Measurements from ENCODE around the gene PPIG.
"Not testable (repeated sequence)": the region's sequence is repeated elsewhere in the genome, so short reads cannot be mapped to it uniquely, and the experiment has no call there.

Gene PPIG

DNA sequence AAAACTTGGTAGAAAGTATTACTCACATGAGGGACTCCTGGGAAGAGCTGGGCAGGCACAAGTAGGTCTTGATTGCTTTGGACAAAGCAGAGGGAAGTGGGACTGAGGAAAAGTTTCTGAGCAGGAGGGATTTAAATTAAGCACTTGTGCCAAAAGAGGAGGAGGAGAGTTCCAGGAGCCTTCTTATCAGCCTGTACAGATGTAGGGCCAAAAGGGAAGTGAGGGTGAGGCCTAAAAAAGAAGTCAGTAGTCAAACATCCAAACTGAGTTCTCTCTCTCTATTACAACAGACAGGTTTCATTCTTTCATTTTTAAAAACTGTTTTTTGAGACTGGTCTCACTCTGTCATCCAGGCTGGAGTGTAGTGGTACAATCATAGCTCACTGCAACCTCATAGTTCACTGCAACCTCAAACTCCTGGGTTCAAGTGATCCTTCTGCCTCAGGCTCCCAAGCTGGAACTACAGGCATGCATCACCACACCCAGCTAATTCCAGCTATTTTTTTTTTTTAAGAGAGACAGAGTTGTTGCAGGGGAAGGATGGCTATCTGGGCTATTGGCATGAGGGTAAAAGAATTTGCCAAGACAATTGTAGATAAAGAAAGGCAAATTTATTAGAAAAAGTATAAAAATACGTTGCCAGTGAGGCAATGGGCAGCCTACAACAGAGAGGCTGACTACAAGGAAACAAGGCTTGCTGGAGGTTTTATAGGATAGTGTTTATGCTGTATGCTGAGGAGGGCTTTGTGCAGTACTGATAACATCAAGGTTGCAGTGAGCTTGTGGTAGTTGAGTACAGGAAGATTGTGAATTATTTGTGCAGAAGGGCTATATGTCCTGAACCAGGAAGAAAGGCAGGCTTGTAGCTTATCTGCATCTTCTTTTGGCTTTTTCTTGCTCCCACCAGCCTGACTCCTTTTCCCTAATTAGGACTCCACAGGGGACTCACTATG, 81.1 kb downstream of the PPIG start:
- no peak for DNase-seq

DNA sequence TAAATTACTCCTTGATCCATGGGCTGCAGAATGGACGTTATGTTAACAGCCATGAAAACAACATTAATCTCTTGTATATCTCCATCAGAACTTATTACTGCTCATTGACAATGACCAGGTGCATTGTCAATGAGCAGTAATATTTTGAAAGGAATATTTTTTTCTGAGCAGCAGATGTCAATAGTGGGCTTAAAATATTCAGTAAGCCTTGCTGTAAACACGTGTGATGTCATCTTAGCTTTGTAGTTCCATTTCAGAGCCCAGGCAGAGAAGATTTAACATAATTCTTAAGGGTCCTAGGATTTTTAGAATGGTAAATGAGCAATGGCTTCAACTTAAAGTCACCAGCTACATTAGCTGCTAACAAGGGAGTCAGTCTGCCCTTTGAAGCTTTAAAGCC, 83.4 kb downstream of the PPIG start:
- DNase-seq = no peak

DNA sequence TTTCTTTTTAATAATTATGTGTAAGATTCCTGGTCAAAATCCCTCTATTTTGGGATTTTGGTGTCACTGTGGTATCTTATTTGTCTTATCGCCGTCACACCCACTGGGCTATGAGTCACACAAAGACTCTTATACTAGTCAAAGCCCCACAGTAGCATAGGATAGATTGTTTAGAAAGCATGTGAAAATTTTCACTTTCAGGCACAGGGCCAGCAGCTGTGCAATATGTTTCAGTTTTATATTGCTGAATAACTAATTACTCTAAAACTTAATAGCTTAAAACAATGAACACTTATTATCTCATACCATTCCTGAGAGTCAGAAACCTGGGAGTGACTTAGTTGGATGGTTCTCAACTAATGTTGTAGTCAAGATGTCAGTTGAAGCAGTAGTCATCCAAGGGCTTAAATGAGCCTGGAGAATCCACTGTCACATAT, 86.1 kb downstream of the PPIG start:
- DNase-seq = no peak

DNA sequence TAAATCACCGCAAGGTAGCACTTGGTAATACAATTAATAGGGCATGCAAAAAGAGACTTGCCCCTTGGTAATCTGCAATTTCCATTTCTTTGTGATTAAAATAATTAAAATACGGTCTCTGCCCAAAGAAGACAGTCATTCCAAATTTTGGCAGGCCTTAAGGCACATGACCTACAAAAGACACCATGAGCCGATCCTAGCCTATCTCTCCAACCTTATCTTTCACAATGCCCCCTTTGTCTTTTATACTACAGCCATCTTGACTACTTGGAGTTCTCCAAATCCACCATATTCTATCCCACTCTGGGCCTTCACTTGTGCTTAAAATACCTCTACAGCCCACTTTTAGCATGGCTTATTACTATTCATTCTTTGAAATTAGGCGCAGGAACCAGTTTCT, 86.8 kb downstream of the PPIG start:
- no peak for DNase-seq

DNA sequence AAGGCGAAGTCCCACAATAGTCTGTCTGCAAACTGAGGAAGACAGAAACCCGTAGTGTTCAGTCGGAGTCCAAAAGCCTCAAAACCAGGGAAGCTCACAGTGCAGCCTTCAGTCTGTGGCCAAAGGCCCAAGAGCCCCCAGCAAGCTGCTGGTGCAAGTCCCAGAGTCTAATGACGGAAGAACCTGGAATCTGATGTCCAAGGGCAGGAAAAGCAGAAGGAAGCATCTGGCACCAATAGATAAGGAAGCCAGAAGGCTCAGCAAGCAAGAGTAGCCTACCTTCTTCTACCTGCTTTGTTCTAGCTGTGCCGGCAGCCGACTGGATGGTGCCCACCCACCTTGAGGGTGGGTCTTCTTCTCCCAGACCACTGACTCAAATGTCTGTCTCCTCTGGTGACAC, 88.3 kb downstream of the PPIG start:
- no peak for DNase-seq

DNA sequence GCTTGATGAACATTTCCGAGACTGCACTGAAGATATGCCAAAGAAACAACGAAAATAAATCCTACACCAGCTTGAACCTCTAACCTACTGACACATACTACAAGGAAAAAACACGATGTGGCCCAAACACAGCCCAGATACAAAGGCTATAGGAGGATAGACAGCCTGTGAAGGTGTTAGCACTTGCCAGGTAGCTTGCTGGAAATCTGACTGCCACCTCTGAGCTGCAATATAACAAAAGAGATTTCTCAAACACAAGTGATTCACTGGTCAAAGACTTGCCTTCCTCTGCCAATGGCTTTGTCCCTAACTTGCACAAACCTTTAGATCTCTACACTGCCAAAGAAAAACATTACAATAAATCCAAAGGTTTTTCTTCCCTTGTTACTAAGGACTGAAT, 89.0 kb downstream of the PPIG start:
- no peak for DNase-seq

DNA sequence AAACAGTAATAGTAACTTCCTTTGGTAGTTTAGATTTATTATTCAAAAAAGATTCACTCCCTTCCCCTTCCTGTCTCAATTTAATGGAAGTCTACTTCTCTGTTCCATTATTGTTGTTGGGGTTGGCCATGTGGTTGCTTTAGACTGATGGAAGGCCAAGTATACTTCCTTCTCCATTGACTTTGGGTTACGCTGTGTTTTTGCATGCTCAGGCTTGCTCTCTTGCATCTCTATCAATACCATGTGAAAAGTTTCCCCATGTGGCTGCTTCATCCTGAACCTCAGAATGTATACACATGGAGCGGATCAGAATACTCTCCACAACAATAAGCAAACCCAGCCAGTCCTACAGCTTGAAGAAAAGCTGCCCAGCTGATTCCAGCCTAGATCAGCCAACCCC, 89.8 kb downstream of the PPIG start:
- DNase-seq = no peak

DNA sequence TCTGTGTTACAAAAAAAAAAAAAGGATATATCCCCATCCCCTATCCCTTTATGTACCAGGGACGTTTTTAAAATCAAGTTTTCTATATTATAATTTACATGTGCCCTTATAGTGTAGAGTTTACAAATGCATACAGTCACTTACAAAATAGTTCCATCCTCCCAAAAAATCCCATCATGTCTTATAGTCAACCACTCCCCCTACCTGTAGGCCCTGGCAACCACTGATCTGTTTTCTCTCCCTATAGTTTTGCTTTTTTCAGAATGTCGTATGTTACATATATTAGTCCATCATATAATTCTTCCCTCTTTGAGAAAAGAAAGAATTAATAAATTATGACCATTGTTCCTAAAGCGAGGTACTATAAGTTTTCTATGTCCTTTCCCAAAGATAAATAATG, 92.2 kb downstream of the PPIG start:
- DNase-seq = no peak

DNA sequence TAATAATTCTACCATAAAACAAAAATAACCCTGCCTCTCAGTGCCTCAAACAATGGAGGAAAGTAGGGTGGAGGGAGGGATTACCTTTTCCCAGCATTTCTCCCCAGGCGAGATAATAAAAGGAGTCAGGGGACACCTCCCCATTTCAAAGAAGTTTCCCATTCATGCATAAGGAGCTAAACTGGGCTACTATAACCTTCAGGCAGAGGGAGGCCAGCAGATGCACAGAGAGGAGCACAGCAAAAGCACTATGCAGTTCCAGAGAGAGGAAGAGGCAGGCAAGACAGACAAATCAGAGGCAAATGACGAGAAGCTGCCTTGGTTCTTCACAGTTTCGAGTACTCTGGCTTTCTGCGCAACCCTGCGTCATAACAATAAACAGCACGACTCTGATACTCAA, 92.7 kb downstream of the PPIG start:
- no peak for DNase-seq

DNA sequence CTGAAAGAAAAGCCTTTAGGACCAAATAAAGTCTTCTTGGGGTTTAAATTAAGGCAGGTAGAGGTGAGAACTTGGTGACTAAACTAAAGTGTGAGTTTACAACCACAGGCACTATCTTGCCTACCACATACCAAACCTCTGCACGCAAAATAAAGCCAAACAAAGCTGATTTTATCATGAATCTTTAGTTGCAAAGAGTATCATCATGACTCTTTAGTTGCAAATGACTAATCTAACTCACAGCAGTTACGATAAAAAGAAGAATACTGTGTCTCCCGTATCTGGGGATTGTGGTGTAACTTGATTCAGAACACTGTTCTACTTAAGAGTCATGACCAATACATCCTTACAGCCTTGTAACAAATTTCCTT, 98.9 kb downstream of the PPIG start:
- DNase-seq = no peak

DNA sequence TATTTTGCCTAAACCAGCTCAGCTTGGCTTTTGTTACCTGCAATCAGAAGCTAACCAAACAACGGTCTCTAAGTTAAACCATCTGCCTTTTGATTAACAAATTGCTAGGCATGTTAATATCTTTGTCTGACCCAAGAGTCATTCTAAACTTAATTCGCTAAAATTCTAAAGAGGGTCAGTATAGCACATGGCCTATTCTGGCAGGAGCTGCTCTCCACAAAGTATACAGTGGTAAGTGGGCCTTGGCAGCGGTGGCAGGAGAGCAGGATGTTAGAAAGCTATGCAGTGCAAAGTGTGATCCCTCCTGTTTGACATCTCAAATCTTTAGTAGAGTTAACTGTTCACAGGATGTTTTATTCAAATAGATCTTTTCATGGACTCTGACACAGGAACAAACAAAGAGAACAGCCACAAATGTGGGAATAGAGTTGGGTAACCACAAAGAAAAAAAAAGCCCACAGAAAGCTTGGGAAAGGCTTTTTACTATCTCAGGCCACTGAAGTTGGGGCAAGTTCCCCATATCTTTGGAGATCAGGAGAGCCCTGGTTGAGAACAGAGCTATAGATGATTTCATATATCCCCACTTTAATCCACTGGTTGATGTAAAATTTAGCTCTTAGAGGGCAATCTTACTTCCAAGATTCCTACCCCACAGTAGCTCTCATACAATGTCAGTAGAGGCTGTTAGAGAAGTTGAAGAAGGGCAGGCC, 99.4 kb downstream of the PPIG start:
- DNase-seq = no peak

DNA sequence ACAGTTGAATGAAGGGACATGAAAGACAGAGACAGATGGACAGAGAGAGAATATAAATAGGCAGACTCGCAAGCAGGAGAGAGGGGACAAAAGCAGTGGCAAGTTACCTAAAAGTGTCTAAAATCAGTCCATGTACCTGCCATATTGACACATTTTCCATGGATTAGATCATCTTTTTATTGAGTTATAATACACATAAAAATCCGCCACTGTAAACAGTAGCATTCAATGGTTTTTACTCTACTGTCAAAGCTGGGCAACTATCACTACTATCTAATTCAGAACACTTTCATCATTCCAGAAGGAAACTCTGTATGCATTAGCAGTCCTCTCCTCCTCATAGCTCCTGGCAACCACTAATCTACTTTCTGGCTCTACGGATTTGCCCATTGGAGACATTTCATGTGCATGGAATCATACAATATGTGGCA, 100.0 kb downstream of the PPIG start:
- no peak for DNase-seq

DNA sequence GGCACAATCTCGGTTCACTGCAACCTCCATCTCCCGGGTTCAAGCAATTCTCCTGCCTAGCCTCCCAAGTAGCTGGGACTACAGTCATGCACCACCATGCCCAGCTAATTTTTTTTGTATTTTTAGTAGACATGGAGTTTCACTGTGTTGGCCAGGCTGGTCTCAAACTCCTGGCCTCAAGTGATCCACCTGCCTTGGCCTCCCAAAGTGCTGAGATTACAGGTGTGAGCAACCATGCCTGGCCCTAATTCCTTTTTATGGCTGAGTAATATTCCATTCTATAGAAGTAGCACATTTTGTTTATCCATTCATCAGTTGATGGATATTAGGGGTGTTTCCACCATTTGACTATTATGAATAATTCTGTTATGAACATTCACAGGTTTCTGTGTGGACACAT, 100.6 kb downstream of the PPIG start:
- not testable (repeated sequence) for DNase-seq

DNA sequence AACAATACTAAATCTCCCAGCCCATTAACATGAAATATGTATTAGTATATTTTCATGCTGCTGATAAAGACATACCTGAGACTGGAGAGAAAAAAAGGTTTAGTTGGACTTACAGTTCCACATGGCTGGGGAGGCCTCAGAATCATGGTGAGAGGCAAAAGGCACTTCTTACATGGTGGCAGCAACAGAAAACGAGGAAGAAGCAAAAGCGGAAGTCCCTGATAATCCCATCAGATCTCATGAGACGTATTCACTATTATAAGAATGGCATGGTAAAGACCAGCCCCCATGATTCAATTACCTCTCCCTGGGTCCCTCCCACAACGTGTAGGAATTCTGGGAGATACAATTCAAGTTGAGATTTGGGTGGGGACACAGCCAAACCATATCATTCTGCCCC, 102.7 kb downstream of the PPIG start:
- not testable (repeated sequence) for DNase-seq

DNA sequence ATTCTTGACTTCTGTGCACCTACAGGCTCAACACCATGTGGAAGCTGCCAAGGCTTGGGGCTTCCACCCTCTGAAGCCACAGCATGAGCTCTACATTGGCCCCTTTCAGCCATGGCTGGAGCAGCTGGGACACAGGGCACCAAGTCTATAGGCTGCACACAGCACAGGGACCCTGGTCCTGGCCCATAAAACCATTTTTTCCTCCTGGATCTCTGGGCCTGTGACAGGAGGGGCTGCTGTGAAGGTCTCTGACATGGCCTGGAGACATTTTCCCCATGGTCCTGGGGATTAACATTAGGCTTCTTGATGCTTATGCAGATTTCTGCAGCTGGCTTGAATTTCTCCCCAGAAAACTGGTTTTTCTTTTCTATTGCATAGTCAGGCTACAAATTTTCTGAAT, 103.8 kb downstream of the PPIG start:
- DNase-seq = not testable (repeated sequence)

DNA sequence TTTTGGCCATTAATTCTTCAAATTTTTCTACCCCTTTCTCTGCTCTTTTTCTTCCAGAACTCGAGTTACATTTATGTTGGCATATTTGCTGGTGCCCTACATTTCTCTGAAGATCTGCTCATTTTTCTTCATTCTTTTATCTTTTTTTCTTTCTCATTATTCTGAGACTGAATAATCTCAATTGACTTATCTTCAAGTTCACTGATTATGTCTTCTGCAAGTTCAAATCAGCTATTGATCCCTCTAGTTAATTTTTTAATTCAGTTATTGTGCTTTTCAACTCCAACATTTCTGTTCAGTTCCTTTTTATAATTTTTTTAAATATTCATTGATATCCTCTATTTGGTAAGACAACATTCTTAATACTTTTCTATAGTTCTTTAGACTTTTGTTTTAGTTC, 106.8 kb downstream of the PPIG start:
- no peak for DNase-seq
